Measurements from ENCODE around the gene MAB21L4. TPM values are rescaled to one million over a fixed set of nuclear protein-coding genes. Genes with fewer than 3 reads are reported as not detected.
A peak's percentile ranks its signal among the peaks of the same experiment; 100 is the strongest.

The MAB21L4 gene
- total RNA-seq, 1 experiment from 2014 or later = 0.15 TPM

DNA sequence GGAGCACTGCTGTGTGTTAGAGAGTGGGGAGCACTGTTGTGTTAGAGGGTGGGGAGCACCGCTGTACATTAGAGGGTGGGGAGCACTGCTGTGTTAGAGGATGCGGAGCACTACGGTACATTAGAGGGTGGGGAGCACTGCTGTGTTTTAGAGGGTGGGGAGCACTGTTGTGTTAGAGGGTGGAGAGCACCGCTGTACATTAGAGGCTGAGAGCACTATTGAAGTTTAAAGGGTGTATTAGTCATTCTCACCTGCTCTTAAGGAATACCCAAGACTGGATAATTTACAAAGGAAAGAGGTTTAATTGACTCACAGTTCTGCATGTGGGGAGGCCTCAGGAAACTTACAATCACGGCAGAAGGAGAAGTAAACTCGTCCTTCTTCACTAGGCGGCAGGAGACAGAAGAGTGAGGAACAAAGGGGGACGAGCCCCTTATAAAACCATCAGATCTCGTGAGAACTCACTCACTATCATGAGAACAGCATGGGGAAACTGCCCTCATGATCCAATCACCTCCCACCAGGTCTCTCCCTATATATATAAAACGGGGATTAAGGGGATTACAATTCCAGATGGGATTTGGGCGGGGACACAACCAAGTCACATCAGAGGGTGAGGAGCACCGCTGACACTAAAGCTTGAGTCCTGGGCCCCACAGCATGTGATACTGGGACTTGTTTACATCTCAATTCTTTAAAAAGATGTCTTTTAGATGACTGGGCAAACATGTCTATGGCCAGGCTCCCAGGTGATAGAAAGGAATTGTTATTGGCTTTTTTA, 46.9 kb downstream of the MAB21L4 start:
- H3K79me1 ChIP-seq (ENCODE audit: insufficient read depth, low read depth, low read length, poor library complexity, severe bottlenecking) = no peaks in the 10 kb centered on the region
- peaks cover 5 to 22% (median 11%) of the 10 kb centered on the region in 3 experiments for H3K36me3 Mint-ChIP-seq (ENCODE audit: insufficient read depth in 1 of 3, low read depth in 3 of 3)
- H3K23me2 ChIP-seq (ENCODE audit: insufficient read length, low read depth, low read length, poor library complexity, severe bottlenecking) = no peaks in the 10 kb centered on the region
- H3K23ac ChIP-seq (ENCODE audit: insufficient read length, low read depth, low read length) = no peak overlapping the region
- no peak overlapping the region for H2AFZ ChIP-seq (ENCODE audit: low read length)
- H3K9me3 ChIP-seq (ENCODE audit: control insufficient read depth, low read depth, low read length) = peaks cover 8% of the 10 kb centered on the region
- peaks cover 31 to 40% of the 10 kb centered on the region in 2 experiments for H3K4me1 Mint-ChIP-seq
- no peak overlapping the region for H2BK12ac ChIP-seq (ENCODE audit: insufficient read length, low read depth, low read length)
- H4K91ac ChIP-seq (ENCODE audit: insufficient read length, low read depth, low read length) = no peak overlapping the region
- peak overlapping the region in 1 of 3 experiments; percentile 10; a peak in 2 of 7 replicates for H3K27ac Mint-ChIP-seq
- H3K4me3 Mint-ChIP-seq = no peak overlapping the region; a peak in 1 of 5 replicates
- no peak overlapping the region for H3T11ph ChIP-seq (ENCODE audit: low read length)
- H3K56ac ChIP-seq (ENCODE audit: insufficient read length, low read depth, low read length) = no peak overlapping the region
- no peak overlapping the region for H3K18ac ChIP-seq (ENCODE audit: insufficient read length, low read depth, low read length)
- no peak overlapping the region for H2BK15ac ChIP-seq (ENCODE audit: low read depth, low read length)
- no peaks in the 10 kb centered on the region for H4K20me1 ChIP-seq (ENCODE audit: control insufficient read depth, insufficient read depth, insufficient read length)
- TF ChIP-seq CTCF (conservative IDR thresholded peaks at IDR 0.05) = no peak
- no peak overlapping the region for H2BK20ac ChIP-seq (ENCODE audit: low read depth, low read length, poor library complexity, severe bottlenecking)
- no peak overlapping the region for H2BK5ac ChIP-seq (ENCODE audit: insufficient read length, low read length)
- no CpG with 5 or more reads among the region's 12 CpGs for WGBS (ENCODE audit: extremely low coverage, insufficient read length, low lambda C conversion rate)
- H3K14ac ChIP-seq (ENCODE audit: insufficient read depth, low read length) = no peak overlapping the region
- H3K79me2 ChIP-seq (ENCODE audit: insufficient read depth, low read length) = no peaks in the 10 kb centered on the region
- no peak overlapping the region for H2BK120ac ChIP-seq (ENCODE audit: low read depth, low read length, poor library complexity, severe bottlenecking)
- H3K4me1 ChIP-seq (ENCODE audit: insufficient read depth, low read length) = peaks cover 7% of the 10 kb centered on the region; the same call in 1 of the 2 replicates
- no peak overlapping the region for H3K27ac ChIP-seq (ENCODE audit: insufficient read length, low read depth, low read length)
- no peak overlapping the region for H3K9ac ChIP-seq (ENCODE audit: extremely low read depth, insufficient read length, low read length)
- H2AK5ac ChIP-seq (ENCODE audit: insufficient read length, low read length) = no peak overlapping the region
- no peak overlapping the region for H4K8ac ChIP-seq (replicated peaks; ENCODE audit: insufficient read length, low read depth, low read length)
- no peaks in the 10 kb centered on the region for H3K27me3 ChIP-seq (ENCODE audit: insufficient read depth, low read length)
- H3K4me2 ChIP-seq (ENCODE audit: insufficient read depth, insufficient read length, low read length) = no peak overlapping the region
- H3K4ac ChIP-seq (ENCODE audit: low read depth, low read length) = no peak overlapping the region
- no peak overlapping the region for H4K5ac ChIP-seq (ENCODE audit: insufficient read length, low read depth, low read length)
- no peak for DNase-seq
- no peaks in the 10 kb centered on the region; the same call in 1 of the 2 replicates for H3K27me3 Mint-ChIP-seq (ENCODE audit: low read depth)
- H3K9me3 Mint-ChIP-seq = peaks cover 17 to 21% of the 10 kb centered on the region in 2 experiments

Data from H9 (cell line).